HG03565 (cell line): ENCODE data around the gene IRX4.

ENCODE experiments used
- ATAC-seq: cut with Tn5 transposase; IDR thresholded peaks from one replicate; pipeline ENCODE4 v1.9.1; 2021; ENCODE audit warnings: mild to moderate bottlenecking, moderate library complexity; ENCODE audit not compliant: unreplicated experiment

The IRX4 gene

GRCh38 chr5:1914471-1914870 is 31.7 kb upstream of the IRX4 start:
- ATAC-seq = no peak

GRCh38 chr5:1913578-1913977 is 30.9 kb upstream of the IRX4 start:
- ATAC-seq = no peak

GRCh38 chr5:1912951-1913565 is 30.3 kb upstream of the IRX4 start:
- ATAC-seq = no peak

GRCh38 chr5:1911773-1912235 is 29.1 kb upstream of the IRX4 start:
- no peak for ATAC-seq

- ATAC-seq = no peak
These were observed 28.4 kb upstream of the IRX4 start for GRCh38 chr5:1910861-1911772.

GRCh38 chr5:1910081-1910760 is 27.5 kb upstream of the IRX4 start:
- no peak for ATAC-seq

GRCh38 chr5:1909346-1909985 is 26.7 kb upstream of the IRX4 start:
- ATAC-seq = no peak

- ATAC-seq = no peak
These were observed 26.2 kb upstream of the IRX4 start for GRCh38 chr5:1908931-1909330.

GRCh38 chr5:1907616-1908015 is 24.9 kb upstream of the IRX4 start:
- ATAC-seq = no peak

GRCh38 chr5:1905108-1905507 is 22.4 kb upstream of the IRX4 start:
- no peak for ATAC-seq

- no peak for ATAC-seq
These were observed 19.3 kb upstream of the IRX4 start for GRCh38 chr5:1901983-1902382.

- no peak for ATAC-seq
These were observed 18.3 kb upstream of the IRX4 start for GRCh38 chr5:1901061-1901460.

- ATAC-seq = no peak
These were observed 16.5 kb upstream of the IRX4 start for GRCh38 chr5:1899201-1899600.

- ATAC-seq = no peak
These were observed 15.2 kb upstream of the IRX4 start for GRCh38 chr5:1897816-1898450.

- ATAC-seq = no peak
These were observed 14.7 kb upstream of the IRX4 start for GRCh38 chr5:1897386-1897785.

GRCh38 chr5:1896602-1897376 is 14.1 kb upstream of the IRX4 start:
- ATAC-seq = no peak

GRCh38 chr5:1895739-1896420 is 13.2 kb upstream of the IRX4 start:
- ATAC-seq = no peak

GRCh38 chr5:1894243-1894642 is 11.5 kb upstream of the IRX4 start:
- ATAC-seq = no peak

GRCh38 chr5:1893754-1894153 is 11.0 kb upstream of the IRX4 start:
- ATAC-seq = no peak
